GM13977 (cell line): ENCODE measurements around the gene GABRB2.

Source experiments
- DNase-seq: peaks from one replicate; pipeline ENCODE4 v3.0.0; 2012; ENCODE audit warnings: low spot score
- in situ Hi-C: fragments of 300-500 bp; cut with MboI; formaldehyde crosslinking; loops from one replicate; pipeline ENCODE4 v1.12.0; 2022; ENCODE audit warnings: low sequenced_read_pairs, low pct_unique_long_range_greater_than_20kb, mixed read lengths, inconsistent platforms; ENCODE audit not compliant: unreplicated experiment
- TF ChIP-seq, protein P1 (sequence below): IDR thresholded peaks from 2 replicates; pipeline ENCODE4 v1.5.1; 2012; ENCODE audit warnings: mild to moderate bottlenecking, control low read depth; ENCODE audit not compliant: insufficient read depth; ENCODE audit errors: extremely low read depth, missing control alignments

The GABRB2 gene

DNA sequence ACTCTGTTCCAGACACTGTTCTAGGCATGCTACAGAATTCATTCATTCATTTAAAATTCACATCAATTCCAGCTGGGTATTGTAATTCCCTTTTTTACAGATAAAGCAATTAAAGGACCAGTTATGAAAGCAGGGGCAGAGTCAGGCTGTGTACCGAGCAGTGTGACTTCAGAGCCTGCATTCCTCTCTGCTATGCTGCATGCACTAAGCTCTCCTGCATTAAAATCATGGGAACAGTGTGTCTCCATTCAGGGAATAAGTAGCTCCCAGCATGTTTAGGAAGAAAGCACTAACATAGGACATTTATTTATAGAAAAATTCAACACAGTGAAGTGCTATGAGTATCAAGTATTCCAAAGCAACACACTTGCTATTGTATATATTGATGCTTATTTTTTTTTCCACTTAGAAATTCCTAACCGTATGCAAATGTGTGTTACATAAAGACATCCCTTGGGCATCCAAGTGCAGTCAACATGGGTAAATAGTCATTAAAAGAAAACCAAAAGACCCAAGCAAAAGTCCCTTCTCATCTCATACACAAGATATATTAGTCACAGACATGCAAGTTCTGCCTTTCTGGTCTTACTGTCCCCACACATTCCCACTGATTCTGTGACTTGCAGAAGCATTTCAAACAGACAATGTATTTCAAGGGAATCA lies 173.7 kb downstream of the GABRB2 start:
- TF ChIP-seq, protein P1, sequence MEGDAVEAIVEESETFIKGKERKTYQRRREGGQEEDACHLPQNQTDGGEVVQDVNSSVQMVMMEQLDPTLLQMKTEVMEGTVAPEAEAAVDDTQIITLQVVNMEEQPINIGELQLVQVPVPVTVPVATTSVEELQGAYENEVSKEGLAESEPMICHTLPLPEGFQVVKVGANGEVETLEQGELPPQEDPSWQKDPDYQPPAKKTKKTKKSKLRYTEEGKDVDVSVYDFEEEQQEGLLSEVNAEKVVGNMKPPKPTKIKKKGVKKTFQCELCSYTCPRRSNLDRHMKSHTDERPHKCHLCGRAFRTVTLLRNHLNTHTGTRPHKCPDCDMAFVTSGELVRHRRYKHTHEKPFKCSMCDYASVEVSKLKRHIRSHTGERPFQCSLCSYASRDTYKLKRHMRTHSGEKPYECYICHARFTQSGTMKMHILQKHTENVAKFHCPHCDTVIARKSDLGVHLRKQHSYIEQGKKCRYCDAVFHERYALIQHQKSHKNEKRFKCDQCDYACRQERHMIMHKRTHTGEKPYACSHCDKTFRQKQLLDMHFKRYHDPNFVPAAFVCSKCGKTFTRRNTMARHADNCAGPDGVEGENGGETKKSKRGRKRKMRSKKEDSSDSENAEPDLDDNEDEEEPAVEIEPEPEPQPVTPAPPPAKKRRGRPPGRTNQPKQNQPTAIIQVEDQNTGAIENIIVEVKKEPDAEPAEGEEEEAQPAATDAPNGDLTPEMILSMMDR = no peak
- in situ Hi-C loops = no loop called here
- DNase-seq = no peak

DNA sequence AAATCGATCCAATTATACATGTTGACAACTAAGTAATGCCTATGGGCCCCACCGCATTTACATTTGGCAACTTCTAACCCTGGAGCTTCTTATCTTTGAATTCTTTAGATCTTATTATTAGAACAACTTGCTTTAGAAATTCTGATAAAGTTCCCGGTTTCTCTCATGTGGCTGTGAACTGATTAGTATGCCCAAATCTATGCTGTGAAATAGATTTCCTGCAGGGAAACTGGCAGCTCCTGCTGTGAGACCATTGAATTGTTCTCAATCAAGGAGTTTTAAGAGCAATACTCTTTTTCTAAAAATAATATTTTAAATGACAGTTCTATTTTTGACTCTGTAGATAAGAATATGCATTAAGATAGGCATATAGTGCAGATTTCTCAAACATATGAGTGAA lies 177.5 kb downstream of the GABRB2 start:
- DNase-seq = no peak
- in situ Hi-C loops = no loop called here
- TF ChIP-seq, protein P1 = no peak

DNA sequence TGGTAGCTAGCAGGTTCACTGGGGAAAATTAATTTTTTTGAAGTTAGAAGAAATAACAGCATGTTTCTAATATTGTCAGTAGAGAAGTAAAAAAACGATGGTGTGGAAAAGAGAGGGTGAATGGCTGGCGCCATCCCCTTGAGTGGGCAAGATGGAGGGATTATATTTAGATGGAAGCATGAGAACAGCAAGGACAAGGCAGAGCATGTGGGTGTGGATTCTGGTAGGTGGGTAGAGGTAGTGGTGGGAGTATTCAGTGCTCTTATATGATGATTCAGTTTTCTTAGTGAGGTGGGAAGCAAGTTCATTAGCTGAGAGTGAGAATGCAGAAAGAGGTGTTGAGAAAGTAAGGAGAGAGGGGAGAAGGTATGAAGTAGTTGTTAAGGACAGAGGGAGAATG lies 188.1 kb downstream of the GABRB2 start:
- DNase-seq = no peak
- in situ Hi-C loops = no loop called here
- TF ChIP-seq, protein P1 = no peak

DNA sequence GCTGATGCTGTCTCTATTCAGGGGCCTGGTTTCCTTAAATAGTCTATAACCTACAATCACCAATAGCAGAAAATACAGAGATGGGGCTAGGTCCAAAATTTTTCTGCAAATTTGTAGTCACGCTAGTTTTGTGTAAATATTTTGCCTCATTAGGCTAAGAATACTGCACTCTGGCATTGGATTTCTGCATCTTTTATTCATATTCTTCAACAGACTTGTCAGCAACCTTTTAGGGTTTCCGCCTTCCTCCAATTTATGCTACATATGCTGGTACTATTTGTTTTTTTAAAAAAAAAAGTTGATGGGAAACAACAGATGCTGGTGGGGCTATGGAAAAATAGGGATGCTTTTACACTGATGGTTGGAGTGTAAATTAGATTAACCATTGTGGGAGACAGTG lies 202.3 kb downstream of the GABRB2 start:
- TF ChIP-seq, protein P1 = no peak
- no peak for DNase-seq
- in situ Hi-C loops = no loop called here

DNA sequence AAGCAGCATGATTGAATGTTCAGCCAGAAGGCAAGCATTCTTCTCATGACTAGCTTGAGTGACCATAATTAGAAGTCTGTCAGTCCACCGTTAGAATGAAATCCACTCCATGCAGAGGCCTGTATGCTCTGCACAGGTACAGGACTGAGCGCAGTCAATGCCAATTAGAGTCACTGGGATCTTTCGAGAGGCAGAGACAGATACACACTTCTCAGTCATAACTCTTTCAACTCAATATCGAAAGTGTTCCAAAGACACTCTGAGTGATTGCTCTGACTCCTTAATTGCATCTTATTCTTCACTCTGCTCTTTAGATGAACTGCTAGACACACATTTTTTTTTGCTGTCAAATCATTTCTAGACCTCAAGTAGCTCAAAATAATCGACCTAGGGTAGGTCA lies 203.6 kb downstream of the GABRB2 start:
- DNase-seq = no peak
- in situ Hi-C loops = no loop called here
- TF ChIP-seq, protein P1 = no peak

DNA sequence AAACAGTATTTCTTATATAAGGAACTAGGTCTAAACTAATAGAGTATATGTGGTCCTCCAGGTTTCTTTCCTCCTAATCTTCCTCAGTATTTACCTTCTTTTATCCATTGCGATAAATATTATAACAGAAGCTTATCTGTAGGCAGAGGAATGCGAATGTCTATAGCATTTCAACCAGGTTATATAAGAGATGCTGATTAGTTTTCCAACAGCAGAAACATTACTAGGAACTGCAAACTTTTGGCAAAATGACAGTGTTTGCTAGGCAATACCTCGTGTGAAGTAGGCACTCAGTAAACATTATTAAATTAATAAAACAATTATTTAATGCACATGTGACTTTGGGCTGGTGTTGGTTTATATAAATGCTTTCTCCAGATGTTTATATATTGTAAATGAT lies 206.5 kb downstream of the GABRB2 start:
- TF ChIP-seq, protein P1 = no peak
- in situ Hi-C loops = no loop called here

More for the DNA sequence above, 206.5 kb downstream of the GABRB2 start:
- DNase-seq = no peak
